ENCODE data around the gene CALU. TPM values are rescaled to one million over a fixed set of nuclear protein-coding genes. Genes with fewer than 3 reads are reported as not detected.

CALU gene
- total and polyA plus RNA-seq, 2 experiments from 2014 or later: 231 to 305 TPM

DNA sequence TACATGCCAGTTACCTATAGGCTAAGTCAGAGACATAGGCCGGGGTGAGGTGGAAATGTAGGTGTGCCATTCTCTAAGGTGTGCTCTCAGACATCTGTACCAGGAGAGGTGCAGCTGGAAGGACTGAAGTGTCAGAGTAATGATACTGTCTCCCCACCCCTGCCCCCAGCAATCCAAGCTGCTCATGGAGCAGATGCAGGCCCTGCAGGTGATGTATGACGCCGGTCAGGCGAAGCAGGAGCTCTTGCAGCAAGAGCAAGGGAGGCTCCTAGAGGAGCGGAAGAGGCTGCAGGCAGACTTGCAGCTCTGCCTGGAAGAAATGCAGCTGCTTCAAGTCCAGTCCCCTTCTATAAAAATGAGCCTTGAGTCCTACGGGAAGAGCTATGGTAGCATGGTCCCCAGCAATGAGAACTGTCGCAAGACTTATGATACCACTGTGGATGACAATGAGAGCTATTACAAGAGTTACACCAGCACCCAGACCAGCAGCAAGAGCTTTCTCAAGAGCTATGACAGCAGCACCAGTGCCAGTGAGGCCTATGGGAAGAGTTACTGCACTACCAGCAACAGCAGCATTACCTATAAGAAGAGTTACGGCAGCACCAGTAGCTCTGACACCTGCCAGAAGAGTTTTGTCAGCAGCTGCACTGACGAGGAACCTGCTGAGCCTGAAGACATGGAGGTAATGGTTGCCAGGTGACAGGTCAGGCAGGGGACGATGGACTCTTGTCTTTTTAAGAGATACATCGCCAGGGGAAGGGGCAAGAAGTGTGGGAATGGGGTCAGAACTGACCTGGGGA is 72.7 kb downstream of the CALU start:
- H3K36me3 ChIP-seq: no peaks in the 10 kb centered on the region
- no peak overlapping the region for H3K27ac ChIP-seq
- TF ChIP-seq CTCF (IDR thresholded peaks at IDR 0.05; ENCODE audit: low read depth, low read length): no peak

GRCh38 chr7:128812514-128813168 is 73.5 kb downstream of the CALU start:
- peak in 1 of 2 donors; percentile 92 for DNase-seq (ENCODE audit: low read depth in 1 of 2, low spot score in 1 of 2)
- no peak for TF ChIP-seq CTCF (IDR thresholded peaks at IDR 0.05; ENCODE audit: low read depth, low read length)

More for the DNA sequence above, 72.7 kb downstream of the CALU start:
- Histone ChIP-seq H3K4me3 (no peak overlapping the region), H3K4me1 (ENCODE audit: low read depth) (peaks cover 15% of the 10 kb centered on the region), H3K9me3 (ENCODE audit: low read depth) (no peaks in the 10 kb centered on the region), H3K27me3 (no peaks in the 10 kb centered on the region)
- DNase-seq (ENCODE audit: low read depth in 1 of 2, low spot score in 1 of 2): no peak

DNA sequence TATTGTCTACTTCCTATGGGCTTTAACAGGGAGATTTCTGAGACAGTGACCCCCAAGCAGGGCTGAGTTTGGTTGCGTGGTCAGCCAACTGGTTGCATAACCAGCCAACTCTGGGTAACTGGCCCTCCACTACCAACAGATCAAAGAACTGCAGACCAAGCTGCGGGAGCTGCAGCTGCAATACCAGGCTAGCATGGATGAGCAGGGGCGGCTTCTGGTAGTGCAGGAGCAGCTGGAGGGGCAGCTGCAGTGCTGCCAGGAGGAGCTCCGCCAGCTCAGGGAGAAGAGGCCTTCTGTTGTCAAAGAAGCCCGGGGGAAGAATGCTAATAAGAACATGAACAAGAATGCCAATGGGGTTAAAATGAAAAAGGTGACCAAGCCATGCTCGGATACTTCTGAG is 75.3 kb downstream of the CALU start:
- H3K27ac ChIP-seq: no peak overlapping the region
- H3K27me3 ChIP-seq: no peaks in the 10 kb centered on the region
- peaks cover 19% of the 10 kb centered on the region for H3K4me1 ChIP-seq (ENCODE audit: low read depth)
- H3K36me3 ChIP-seq: no peaks in the 10 kb centered on the region
- DNase-seq (ENCODE audit: low read depth in 1 of 2, low spot score in 1 of 2): no peak
- no peaks in the 10 kb centered on the region for H3K9me3 ChIP-seq (ENCODE audit: low read depth)
- H3K4me3 ChIP-seq: no peak overlapping the region
- TF ChIP-seq CTCF (IDR thresholded peaks at IDR 0.05; ENCODE audit: low read depth, low read length): no peak

More at GRCh38 chr7:128812514-128813168, 73.5 kb downstream of the CALU start:
- Histone ChIP-seq H3K9me3 (ENCODE audit: low read depth) (no peaks in the 10 kb centered on the region), H3K36me3 (no peaks in the 10 kb centered on the region), H3K4me1 (ENCODE audit: low read depth) (peaks cover 15% of the 10 kb centered on the region), H3K4me3 (no peak overlapping the region), H3K27ac (no peak overlapping the region), H3K27me3 (no peaks in the 10 kb centered on the region)

DNA sequence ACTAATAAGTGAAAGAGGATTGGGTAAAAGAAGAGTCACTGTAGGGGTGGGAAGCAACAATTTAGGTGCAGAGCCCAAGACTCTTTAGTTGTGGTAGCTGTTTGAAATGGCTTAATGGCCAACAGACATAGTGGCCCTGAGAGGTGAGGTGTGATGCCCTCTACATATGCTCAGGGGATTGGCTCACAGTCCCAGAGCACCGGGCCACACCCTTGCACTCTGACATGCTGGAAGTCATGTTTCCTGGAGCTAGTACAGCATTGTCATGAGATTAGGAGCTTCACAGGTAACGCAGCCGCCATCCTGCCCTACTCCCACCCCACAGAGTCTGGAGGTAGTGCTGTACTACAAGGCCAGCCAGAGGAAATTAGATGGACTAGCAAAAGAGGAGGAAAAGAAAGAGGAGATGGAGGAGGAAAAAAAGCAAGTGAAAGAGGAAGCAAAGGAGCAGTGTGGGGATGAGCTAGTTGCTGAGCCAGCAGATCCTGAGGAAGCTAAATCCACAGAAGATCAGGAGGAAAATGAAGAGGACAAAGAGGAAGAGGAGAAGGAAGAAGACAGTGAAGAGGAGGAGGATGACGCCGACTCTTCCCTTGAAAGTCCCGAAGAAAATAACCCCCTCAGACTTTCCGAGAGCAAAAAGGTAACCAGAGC is 76.3 kb downstream of the CALU start:
- no peak overlapping the region for H3K4me3 ChIP-seq
- no peak for DNase-seq (ENCODE audit: low read depth in 1 of 2, low spot score in 1 of 2)
- TF ChIP-seq CTCF (IDR thresholded peaks at IDR 0.05; ENCODE audit: low read depth, low read length): no peak
- H3K36me3 ChIP-seq: no peaks in the 10 kb centered on the region
- peaks cover 19% of the 10 kb centered on the region for H3K4me1 ChIP-seq (ENCODE audit: low read depth)
- H3K27me3 ChIP-seq: no peaks in the 10 kb centered on the region
- no peaks in the 10 kb centered on the region for H3K9me3 ChIP-seq (ENCODE audit: low read depth)
- no peak overlapping the region for H3K27ac ChIP-seq

GRCh38 chr7:128818694-128819093 is 79.5 kb downstream of the CALU start:
- H3K4me1 ChIP-seq (ENCODE audit: low read depth): peaks cover 9% of the 10 kb centered on the region
- no peak overlapping the region for H3K4me3 ChIP-seq
- no peaks in the 10 kb centered on the region for H3K9me3 ChIP-seq (ENCODE audit: low read depth)
- TF ChIP-seq CTCF (IDR thresholded peaks at IDR 0.05; ENCODE audit: low read depth, low read length): no peak
- H3K36me3 ChIP-seq: no peaks in the 10 kb centered on the region
- no peak overlapping the region for H3K27ac ChIP-seq
- no peaks in the 10 kb centered on the region for H3K27me3 ChIP-seq
- no peak for DNase-seq (ENCODE audit: low read depth in 1 of 2, low spot score in 1 of 2)

Other genes starting within 250 kb of the CALU start
- 0.35 and 0.45 TPM in 2 replicates for gene GARIN1A, start 67.1 kb upstream of the CALU start, total RNA-seq
- 0.83 and 1.7 TPM in 2 replicates for gene GARIN1A, start 67.1 kb upstream of the CALU start, polyA plus RNA-seq
- gene OPN1SW, start 36.4 kb downstream of the CALU start, total RNA-seq: not detected in 2 replicates
- gene OPN1SW, start 36.4 kb downstream of the CALU start, polyA plus RNA-seq: 0.74 and 2.1 TPM in 2 replicates
- gene CCDC136, start 52.6 kb downstream of the CALU start, total RNA-seq: 12.6 and 26.4 TPM in 2 replicates
- 10.7 and 14.9 TPM in 2 replicates for gene CCDC136, start 52.6 kb downstream of the CALU start, polyA plus RNA-seq
- 500 and 516 TPM in 2 replicates for gene FLNC, start 91.0 kb downstream of the CALU start, total RNA-seq
- gene FLNC, start 91.0 kb downstream of the CALU start, polyA plus RNA-seq: 194 and 196 TPM in 2 replicates
- 113 and 164 TPM in 2 replicates for gene ATP6V1F, start 123.5 kb downstream of the CALU start, total RNA-seq
- 284 and 330 TPM in 2 replicates for gene ATP6V1F, start 123.5 kb downstream of the CALU start, polyA plus RNA-seq
- gene KCP, start 171.3 kb downstream of the CALU start, total RNA-seq: 0.49 and 1.2 TPM in 2 replicates
- 1.6 TPM in 2 replicates for gene KCP, start 171.3 kb downstream of the CALU start, polyA plus RNA-seq
- gene IRF5, start 198.6 kb downstream of the CALU start, total RNA-seq: not detected in 2 replicates
- gene IRF5, start 198.6 kb downstream of the CALU start, polyA plus RNA-seq: not detected in 2 replicates

All from cardiac muscle cell (in vitro differentiated cells and primary cell).